ENCODE results near the gene HSPE1.

- no peak for TF ChIP-seq CTCF (conservative IDR thresholded peaks at IDR 0.05; ENCODE audit: low read length)
- no peak for TF ChIP-seq EZH2phosphoT487 (IDR thresholded peaks at IDR 0.05; ENCODE audit: borderline replicate concordance, low read depth, low read length)
These were observed 48.4 kb downstream of the HSPE1 start for GRCh38 chr2:197548582-197548981.
